ENCODE measurements around the gene PTCH2. TPM values are rescaled to one million over a fixed set of nuclear protein-coding genes. Genes with fewer than 3 reads are reported as not detected.

Gene PTCH2
- total RNA-seq, 1 experiment from 2014 or later, result 0.48 TPM

- no peak for DNase-seq
- H3K9me3 ChIP-seq, result no peaks in the 10 kb centered on the region
- TF ChIP-seq, protein P1, sequence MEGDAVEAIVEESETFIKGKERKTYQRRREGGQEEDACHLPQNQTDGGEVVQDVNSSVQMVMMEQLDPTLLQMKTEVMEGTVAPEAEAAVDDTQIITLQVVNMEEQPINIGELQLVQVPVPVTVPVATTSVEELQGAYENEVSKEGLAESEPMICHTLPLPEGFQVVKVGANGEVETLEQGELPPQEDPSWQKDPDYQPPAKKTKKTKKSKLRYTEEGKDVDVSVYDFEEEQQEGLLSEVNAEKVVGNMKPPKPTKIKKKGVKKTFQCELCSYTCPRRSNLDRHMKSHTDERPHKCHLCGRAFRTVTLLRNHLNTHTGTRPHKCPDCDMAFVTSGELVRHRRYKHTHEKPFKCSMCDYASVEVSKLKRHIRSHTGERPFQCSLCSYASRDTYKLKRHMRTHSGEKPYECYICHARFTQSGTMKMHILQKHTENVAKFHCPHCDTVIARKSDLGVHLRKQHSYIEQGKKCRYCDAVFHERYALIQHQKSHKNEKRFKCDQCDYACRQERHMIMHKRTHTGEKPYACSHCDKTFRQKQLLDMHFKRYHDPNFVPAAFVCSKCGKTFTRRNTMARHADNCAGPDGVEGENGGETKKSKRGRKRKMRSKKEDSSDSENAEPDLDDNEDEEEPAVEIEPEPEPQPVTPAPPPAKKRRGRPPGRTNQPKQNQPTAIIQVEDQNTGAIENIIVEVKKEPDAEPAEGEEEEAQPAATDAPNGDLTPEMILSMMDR (IDR thresholded peaks at IDR 0.05; ENCODE audit: insufficient read depth in 1 of 2, low read depth in 1 of 2, low read length in 1 of 2, severe bottlenecking in 1 of 2, unreplicated experiment in 1 of 2), result no peak
- peak overlapping the region; percentile 71 for H3K4me3 ChIP-seq (ENCODE audit: low read depth, low read length)
- H3K36me3 ChIP-seq (ENCODE audit: control insufficient read depth, insufficient read depth, low read length), result peaks cover 4% of the 10 kb centered on the region
- no peaks in the 10 kb centered on the region for H3K27me3 ChIP-seq (replicated peaks; ENCODE audit: control insufficient read depth, insufficient read depth, low read length)
- intact Hi-C loops (cut with micrococcal nuclease; ENCODE audit: unreplicated experiment), result no loop called here
- H3K36me3 Mint-ChIP-seq (ENCODE audit: insufficient read depth, unreplicated experiment), result peaks cover 69% of the 10 kb centered on the region
- H3K4me1 Mint-ChIP-seq (ENCODE audit: low read depth, unreplicated experiment), result no peaks in the 10 kb centered on the region
- ChIA-PET POLR2A (interaction anchor here (1.6 kb wide), 2 partner anchors 23 to 43 kb away, joined by 7 to 20 read pairs; partner anchors contain the start of gene PLK3), CTCF (interaction anchor here (1.7 kb wide), 1 partner anchor 24 kb away, joined by 5 read pairs; the partner anchor contains the start of gene PLK3)
- no peaks in the 10 kb centered on the region for H3K9me3 Mint-ChIP-seq (ENCODE audit: unreplicated experiment)
- peak overlapping the region; percentile 81 for H3K27ac Mint-ChIP-seq (ENCODE audit: unreplicated experiment)
- peak overlapping the region; percentile 81 for H3K4me3 Mint-ChIP-seq (ENCODE audit: unreplicated experiment)
- H3K4me1 ChIP-seq, result peaks cover 6% of the 10 kb centered on the region
- no peaks in the 10 kb centered on the region for H3K27me3 Mint-ChIP-seq (ENCODE audit: insufficient read depth, unreplicated experiment)
- no TSS peak for BruUV-seq (replicated peaks)
Measured at GRCh38 chr1:44776730-44777068, 66.4 kb downstream of the PTCH2 start.

DNA sequence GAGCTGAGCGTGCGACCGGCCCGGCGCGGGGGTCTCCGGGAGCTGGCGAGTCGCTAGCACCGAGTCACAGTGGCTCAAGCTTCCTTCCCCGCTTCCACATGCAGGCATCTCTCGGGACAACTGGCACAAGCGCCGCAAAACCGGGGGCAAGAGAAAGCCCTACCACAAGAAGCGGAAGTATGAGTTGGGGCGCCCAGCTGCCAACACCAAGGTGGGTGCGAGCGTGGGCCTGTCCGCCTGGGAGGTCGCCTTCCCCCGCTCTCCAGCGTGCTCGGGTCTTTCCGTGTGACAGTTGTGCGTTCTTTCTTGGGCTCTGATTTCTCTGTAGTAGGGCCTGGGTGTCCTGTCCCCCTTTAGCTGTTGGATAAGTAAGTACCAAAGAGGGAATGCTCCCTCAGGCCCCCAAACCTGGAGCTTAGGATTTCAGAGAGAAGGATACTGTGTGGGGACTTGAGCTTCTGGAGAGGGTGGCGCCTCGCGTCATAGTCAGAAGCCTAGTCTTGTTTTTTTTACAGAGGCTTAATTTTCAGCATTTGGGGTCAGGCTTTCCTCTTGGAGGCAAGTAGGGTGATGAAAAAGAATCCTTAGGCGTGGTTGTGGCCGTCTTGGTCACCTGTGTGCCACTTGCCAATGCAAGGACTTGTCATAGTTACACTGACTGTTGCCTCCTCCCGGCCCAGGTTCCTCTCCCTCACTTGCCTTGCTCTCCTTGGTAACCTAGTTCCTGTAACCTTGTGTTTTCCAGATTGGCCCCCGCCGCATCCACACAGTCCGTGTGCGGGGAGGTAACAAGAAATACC, 66.9 kb downstream of the PTCH2 start:
- Histone ChIP-seq H3K27me3 (replicated peaks; ENCODE audit: control insufficient read depth, insufficient read depth, low read length) (no peaks in the 10 kb centered on the region), H3K4me1 (peaks cover 6% of the 10 kb centered on the region), H3K9me3 (no peaks in the 10 kb centered on the region), H3K36me3 (ENCODE audit: control insufficient read depth, insufficient read depth, low read length) (peaks cover 4% of the 10 kb centered on the region), H3K4me3 (ENCODE audit: low read depth, low read length) (peak overlapping the region; percentile 71)
- Mint-ChIP-seq H3K27me3 (ENCODE audit: insufficient read depth, unreplicated experiment) (no peaks in the 10 kb centered on the region), H3K4me3 (ENCODE audit: unreplicated experiment) (peak overlapping the region; percentile 81), H3K9me3 (ENCODE audit: unreplicated experiment) (no peaks in the 10 kb centered on the region), H3K36me3 (ENCODE audit: insufficient read depth, unreplicated experiment) (peaks cover 64% of the 10 kb centered on the region), H3K27ac (ENCODE audit: unreplicated experiment) (peak overlapping the region; percentile 81), H3K4me1 (ENCODE audit: low read depth, unreplicated experiment) (no peaks in the 10 kb centered on the region)
- DNase-seq, result peak in 1 of 2 experiments; percentile 11
- TF ChIP-seq, protein P1 (IDR thresholded peaks at IDR 0.05; ENCODE audit: insufficient read depth in 1 of 2, low read depth in 1 of 2, low read length in 1 of 2, severe bottlenecking in 1 of 2, unreplicated experiment in 1 of 2), result no peak
- ChIA-PET POLR2A (interaction anchor here (0.6 to 1.9 kb wide), 11 partner anchors 10 to 676 kb away, joined by 3 to 20 read pairs (median 6); partner anchors contain the start of genes BTBD19, DYNLT4, PLK3 and PTCH2), CTCF (interaction anchor here (0.6 to 1.7 kb wide), 2 partner anchors 16 to 24 kb away, joined by 3 to 5 read pairs; partner anchors contain the start of gene PLK3)
- TSS peak; percentile 52 for BruUV-seq (replicated peaks)
- intact Hi-C loops (cut with micrococcal nuclease; ENCODE audit: unreplicated experiment), result no loop called here

- POLR2A ChIA-PET, result interaction anchor here (0.6 to 1.9 kb wide), 14 partner anchors 11 to 1227 kb away, joined by 3 to 20 read pairs (median 6); partner anchors contain the start of genes BTBD19, DYNLT4, PLK3 and PTCH2
- H3K4me3 Mint-ChIP-seq (ENCODE audit: unreplicated experiment), result peak within 1 kb of the TSS; percentile 81
- peaks cover 55% of the 10 kb centered on the region for H3K36me3 Mint-ChIP-seq (ENCODE audit: insufficient read depth, unreplicated experiment)
- CTCF ChIA-PET, result interaction anchor here (0.6 to 1.7 kb wide), 3 partner anchors 17 to 1189 kb away, joined by 3 to 5 read pairs (median 3); partner anchors contain the start of gene PLK3
- H3K9me3 Mint-ChIP-seq (ENCODE audit: unreplicated experiment), result no peaks in the 10 kb centered on the region
- Histone ChIP-seq H3K36me3 (ENCODE audit: control insufficient read depth, insufficient read depth, low read length) (peaks cover 4% of the 10 kb centered on the region), H3K9me3 (no peaks in the 10 kb centered on the region), H3K27me3 (replicated peaks; ENCODE audit: control insufficient read depth, insufficient read depth, low read length) (no peaks in the 10 kb centered on the region), H3K4me3 (ENCODE audit: low read depth, low read length) (peak within 1 kb of the TSS; percentile 71), H3K4me1 (peaks cover 6% of the 10 kb centered on the region)
- intact Hi-C loops (cut with micrococcal nuclease; ENCODE audit: unreplicated experiment), result no loop called here
- H3K4me1 Mint-ChIP-seq (ENCODE audit: low read depth, unreplicated experiment), result no peaks in the 10 kb centered on the region
- H3K27ac Mint-ChIP-seq (ENCODE audit: unreplicated experiment), result peak within 1 kb of the TSS; percentile 97
- DNase-seq, result peak; percentile 89 to 90
- TF ChIP-seq, protein P1 (IDR thresholded peaks at IDR 0.05; ENCODE audit: insufficient read depth in 1 of 2, low read depth in 1 of 2, low read length in 1 of 2, severe bottlenecking in 1 of 2, unreplicated experiment in 1 of 2), result no peak
- no TSS peak for BruUV-seq (replicated peaks)
- H3K27me3 Mint-ChIP-seq (ENCODE audit: insufficient read depth, unreplicated experiment), result no peaks in the 10 kb centered on the region
Measured at GRCh38 chr1:44775078-44775929, 67.7 kb downstream of the PTCH2 start, which contains the start of gene RPS8. RPS8 (plus strand) TSS chr1:44775540; CDS start chr1:44775597, 57 bp downstream.

Measured in Caco-2 (cell line).